DOHH2 (cell line): ENCODE data around the gene ESYT3.

Source experiments
- H3F3A ChIP-seq: fragments of 200-600 bp; sonication (generic), shearing (Covaris generic); 2 replicates; pipeline ENCODE4 v1.6.0; 2016; ENCODE audit warnings: antibody characterized with exemption, mild to moderate bottlenecking; ENCODE audit not compliant: control insufficient read depth, insufficient read depth
- H3K27ac ChIP-seq: fragments of 200-600 bp; sonication (generic); 2 replicates; pipeline ENCODE4 v1.5.1; 2014; ENCODE audit warnings: low read depth, mild to moderate bottlenecking, low read length, moderate library complexity
- H3K27me3 ChIP-seq: fragments of 200-600 bp; sonication (generic); 2 replicates; pipeline ENCODE4 v1.6.1; 2014; ENCODE audit warnings: mild to moderate bottlenecking, low read length, mixed read lengths; ENCODE audit not compliant: control insufficient read depth
- H3K36me3 ChIP-seq: fragments of 200-600 bp; sonication (generic); 2 replicates; pipeline ENCODE4 v1.6.1; 2014; ENCODE audit warnings: mild to moderate bottlenecking, low read length, moderate library complexity, mixed read lengths; ENCODE audit not compliant: control insufficient read depth
- H3K4me1 ChIP-seq: fragments of 200-600 bp; sonication (generic); 2 replicates; pipeline ENCODE4 v1.6.1; 2014; ENCODE audit warnings: mild to moderate bottlenecking, low read length, mixed read lengths; ENCODE audit not compliant: control insufficient read depth
- H3K4me2 ChIP-seq: fragments of 200-600 bp; sonication (generic); 2 replicates; pipeline ENCODE4 v1.6.0; 2014; ENCODE audit warnings: mild to moderate bottlenecking, low read length, moderate library complexity
- H3K4me3 ChIP-seq: fragments of 200-600 bp; sonication (generic); 2 replicates; pipeline ENCODE4 v1.5.1; 2014; ENCODE audit warnings: mild to moderate bottlenecking, low read length, mixed read lengths
- H3K79me2 ChIP-seq: fragments of 200-600 bp; sonication (generic); 2 replicates; pipeline ENCODE4 v1.6.1; 2014; ENCODE audit warnings: mild to moderate bottlenecking, low read length, mixed read lengths; ENCODE audit not compliant: control insufficient read depth
- H3K9me2 ChIP-seq: fragments of 200-600 bp; sonication (generic); replicated peaks from 2 replicates; pipeline ENCODE4 v1.6.1; 2014; ENCODE audit warnings: mild to moderate bottlenecking, low read length, mixed read lengths; ENCODE audit not compliant: control insufficient read depth
- H3K9me3 ChIP-seq: fragments of 200-600 bp; sonication (generic); 2 replicates; pipeline ENCODE4 v1.6.1; 2014; ENCODE audit warnings: antibody characterized with exemption, low read length, mixed read lengths; ENCODE audit not compliant: control insufficient read depth, insufficient read depth
- H4K20me1 ChIP-seq: fragments of 200-600 bp; sonication (generic); 2 replicates; pipeline ENCODE4 v1.6.0; 2014; ENCODE audit warnings: low read depth, mild to moderate bottlenecking, antibody characterized with exemption, low read length, moderate library complexity; ENCODE audit not compliant: control insufficient read depth, insufficient read depth
- EZH2phosphoT487 ChIP-seq: fragments of 200-600 bp; sonication (generic); IDR thresholded peaks from 2 replicates; pipeline ENCODE4 v1.6.1; 2017; ENCODE audit warnings: borderline replicate concordance, mild to moderate bottlenecking, antibody characterized with exemption, low read length, moderate library complexity, mixed read lengths
- TF ChIP-seq, protein P1 (sequence below): fragments of 200-600 bp; sonication (generic); IDR thresholded peaks from one replicate; pipeline ENCODE4 v1.5.1; 2014; ENCODE audit warnings: antibody characterized with exemption, mild to moderate bottlenecking, low read depth, low read length; ENCODE audit not compliant: poor library complexity, severe bottlenecking

ESYT3 gene

DNA sequence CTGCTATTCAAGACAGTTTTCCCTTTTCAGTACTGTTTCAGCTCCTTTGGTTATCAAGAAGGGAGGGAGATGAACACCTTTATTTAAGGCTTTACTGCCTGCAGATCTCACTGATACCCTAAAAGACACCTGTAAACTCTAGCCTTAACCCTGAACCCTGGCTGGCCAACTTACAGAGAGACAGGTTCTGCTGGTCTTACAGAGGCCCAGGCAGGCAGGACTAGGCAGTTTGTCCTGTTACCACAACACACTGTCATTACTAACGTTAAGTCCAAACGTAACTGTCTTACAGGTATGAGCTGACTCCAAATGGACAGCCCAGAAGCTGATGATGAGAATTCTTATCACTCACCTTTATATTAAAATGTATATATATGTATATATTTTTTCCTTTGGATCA is 42.1 kb downstream of the ESYT3 start:
- Histone ChIP-seq H3K36me3 (no peaks in the 10 kb centered on the region), H3K4me2 (no peak overlapping the region), H3K9me3 (no peaks in the 10 kb centered on the region), H3K9me2 (no peaks in the 10 kb centered on the region), H3K79me2 (no peaks in the 10 kb centered on the region), H3K27me3 (no peaks in the 10 kb centered on the region), H4K20me1 (0 out of 2 replicates have a peak, but pooled peaks cover 2% of the 10 kb centered on the region), H3K27ac (no peak overlapping the region), H3K4me3 (no peak overlapping the region), H3K4me1 (no peaks in the 10 kb centered on the region), H3F3A (no peaks in the 10 kb centered on the region)
- TF ChIP-seq EZH2phosphoT487 = no peak
- TF ChIP-seq, protein P1, sequence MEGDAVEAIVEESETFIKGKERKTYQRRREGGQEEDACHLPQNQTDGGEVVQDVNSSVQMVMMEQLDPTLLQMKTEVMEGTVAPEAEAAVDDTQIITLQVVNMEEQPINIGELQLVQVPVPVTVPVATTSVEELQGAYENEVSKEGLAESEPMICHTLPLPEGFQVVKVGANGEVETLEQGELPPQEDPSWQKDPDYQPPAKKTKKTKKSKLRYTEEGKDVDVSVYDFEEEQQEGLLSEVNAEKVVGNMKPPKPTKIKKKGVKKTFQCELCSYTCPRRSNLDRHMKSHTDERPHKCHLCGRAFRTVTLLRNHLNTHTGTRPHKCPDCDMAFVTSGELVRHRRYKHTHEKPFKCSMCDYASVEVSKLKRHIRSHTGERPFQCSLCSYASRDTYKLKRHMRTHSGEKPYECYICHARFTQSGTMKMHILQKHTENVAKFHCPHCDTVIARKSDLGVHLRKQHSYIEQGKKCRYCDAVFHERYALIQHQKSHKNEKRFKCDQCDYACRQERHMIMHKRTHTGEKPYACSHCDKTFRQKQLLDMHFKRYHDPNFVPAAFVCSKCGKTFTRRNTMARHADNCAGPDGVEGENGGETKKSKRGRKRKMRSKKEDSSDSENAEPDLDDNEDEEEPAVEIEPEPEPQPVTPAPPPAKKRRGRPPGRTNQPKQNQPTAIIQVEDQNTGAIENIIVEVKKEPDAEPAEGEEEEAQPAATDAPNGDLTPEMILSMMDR = no peak

DNA sequence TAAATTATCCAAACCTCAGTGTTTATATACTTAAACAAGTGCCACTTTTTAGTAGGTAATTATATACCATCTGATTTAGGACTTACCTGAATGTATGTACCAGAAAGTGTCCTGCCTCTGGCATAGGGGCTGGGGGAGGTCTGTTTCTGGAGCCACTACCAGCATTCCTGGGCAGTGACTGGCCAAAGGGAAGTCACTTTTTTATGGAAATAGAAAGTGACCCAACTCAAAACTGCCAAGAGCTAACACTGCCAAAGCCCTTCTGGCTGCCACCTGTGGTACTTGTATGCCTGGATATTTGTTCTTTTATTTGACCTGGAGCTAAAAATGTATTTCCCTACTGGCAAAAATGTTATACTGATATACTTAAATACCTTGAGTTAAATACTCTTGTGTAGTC is 42.7 kb downstream of the ESYT3 start:
- Histone ChIP-seq H3K4me2 (no peak overlapping the region), H3K79me2 (no peaks in the 10 kb centered on the region), H3K9me2 (no peaks in the 10 kb centered on the region), H3K9me3 (no peaks in the 10 kb centered on the region), H3K27ac (no peak overlapping the region), H3F3A (no peaks in the 10 kb centered on the region), H4K20me1 (0 out of 2 replicates have a peak, but pooled peaks cover 2% of the 10 kb centered on the region), H3K36me3 (no peaks in the 10 kb centered on the region), H3K27me3 (no peaks in the 10 kb centered on the region), H3K4me1 (no peaks in the 10 kb centered on the region), H3K4me3 (no peak overlapping the region)
- TF ChIP-seq, protein P1 = no peak
- no peak for TF ChIP-seq EZH2phosphoT487

DNA sequence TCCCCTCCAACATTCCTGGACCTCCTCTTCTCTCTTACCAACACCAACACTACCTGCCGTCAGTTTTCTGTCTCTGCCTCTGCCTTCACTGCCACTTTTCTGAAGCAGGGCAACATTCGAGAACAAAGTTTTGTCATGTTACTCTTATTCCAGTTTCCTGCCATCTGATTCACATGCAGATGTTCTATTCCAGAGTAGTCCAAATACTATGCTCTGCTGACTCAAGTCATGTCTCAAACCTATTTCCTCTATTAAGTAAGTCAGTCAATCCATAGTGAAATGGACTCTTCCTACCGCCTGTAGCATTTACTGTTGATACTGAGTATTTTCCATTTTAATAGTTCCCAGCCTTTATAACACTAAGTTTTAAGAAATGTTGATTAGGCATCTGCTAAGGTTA is 43.4 kb downstream of the ESYT3 start:
- Histone ChIP-seq H3K9me3 (no peaks in the 10 kb centered on the region), H3K9me2 (no peaks in the 10 kb centered on the region), H3K36me3 (no peaks in the 10 kb centered on the region), H3F3A (no peaks in the 10 kb centered on the region), H4K20me1 (0 out of 2 replicates have a peak, but pooled peaks cover 2% of the 10 kb centered on the region), H3K27ac (no peak overlapping the region), H3K4me1 (no peaks in the 10 kb centered on the region), H3K4me2 (no peak overlapping the region), H3K79me2 (no peaks in the 10 kb centered on the region), H3K27me3 (no peaks in the 10 kb centered on the region), H3K4me3 (no peak overlapping the region)
- TF ChIP-seq EZH2phosphoT487 = no peak
- TF ChIP-seq, protein P1 = no peak
